OCI-LY1 (cell line): ENCODE data around the gene C20orf144.
"Not testable (repeated sequence)": the region's sequence is repeated elsewhere in the genome, so short reads cannot be mapped to it uniquely, and the experiment has no call there.

Source experiments
- CTCF ChIP-seq: fragments of 200-600 bp; sonication (generic), shearing (Covaris generic); IDR thresholded peaks from 2 replicates; pipeline ENCODE4 v1.5.1; 2017; ENCODE audit warnings: mild to moderate bottlenecking, antibody characterized with exemption, low read length, moderate library complexity, mixed read lengths
- EZH2 ChIP-seq: fragments of 200-600 bp; sonication (generic), shearing (Covaris generic); IDR thresholded peaks from 2 replicates; pipeline ENCODE4 v1.8.0; 2017; ENCODE audit warnings: borderline replicate concordance, mixed run types, mild to moderate bottlenecking, antibody characterized with exemption, low read length, moderate library complexity, mixed read lengths

GRCh38 chr20:33631910-33632309, 30.2 kb upstream of the C20orf144 start:
- TF ChIP-seq EZH2, CTCF: not testable (repeated sequence)
